Amygdala (tissue), 56 donors: ENCODE results near the gene PRKN.

Experiments
- DNase-seq, 56 donors: peaks; one replicate each; lab custom pipeline; 2025; lab: John Stamatoyannopoulos, UW

Gene PRKN

GRCh38 chr6:162625846-162626540, 101.6 kb downstream of the PRKN start:
- no peak for DNase-seq

GRCh38 chr6:162622572-162622971, 105.0 kb downstream of the PRKN start:
- no peak for DNase-seq

GRCh38 chr6:162621246-162621645, 106.3 kb downstream of the PRKN start:
- no peak for DNase-seq

GRCh38 chr6:162620073-162620472, 107.5 kb downstream of the PRKN start:
- DNase-seq: no peak

- no peak for DNase-seq
Observed at GRCh38 chr6:162618448-162619002, 109.0 kb downstream of the PRKN start.

- DNase-seq: no peak
Observed at GRCh38 chr6:162615016-162615705, 112.4 kb downstream of the PRKN start.

GRCh38 chr6:162613310-162613709, 114.3 kb downstream of the PRKN start:
- no peak for DNase-seq

GRCh38 chr6:162612613-162613012, 115.0 kb downstream of the PRKN start:
- DNase-seq: no peak

- no peak for DNase-seq
Observed at GRCh38 chr6:162610351-162610750, 117.2 kb downstream of the PRKN start.

GRCh38 chr6:162605881-162606280, 121.7 kb downstream of the PRKN start:
- DNase-seq: no peak

GRCh38 chr6:162603231-162604015, 124.1 kb downstream of the PRKN start:
- no peak for DNase-seq

- DNase-seq: peak in 7 of 56 donors; percentile 1 to 22 (median 5)
Observed at GRCh38 chr6:162602759-162603158, 124.8 kb downstream of the PRKN start.

GRCh38 chr6:162596676-162597075, 130.9 kb downstream of the PRKN start:
- no peak for DNase-seq

- DNase-seq: no peak
Observed at GRCh38 chr6:162591517-162591916, 136.0 kb downstream of the PRKN start.

GRCh38 chr6:162581988-162582780, 145.4 kb downstream of the PRKN start:
- DNase-seq: no peak

- DNase-seq: no peak
Observed at GRCh38 chr6:162580619-162581018, 146.9 kb downstream of the PRKN start.

GRCh38 chr6:162576016-162576415, 151.6 kb downstream of the PRKN start:
- no peak for DNase-seq

- no peak for DNase-seq
Observed at GRCh38 chr6:162572240-162572639, 155.3 kb downstream of the PRKN start.

- no peak for DNase-seq
Observed at GRCh38 chr6:162568266-162568665, 159.3 kb downstream of the PRKN start.

GRCh38 chr6:162562041-162562440, 165.5 kb downstream of the PRKN start:
- DNase-seq: no peak
